Activated CD8-positive, alpha-beta T cell treated with anti-CD3 and anti-CD28 coated beads, Interleukin-2, amount 10 ng/mL, durations not matched to agents 7 days and 5 days (primary cell): ENCODE measurements around the gene DBN1. TPM values are rescaled to one million over a fixed set of nuclear protein-coding genes. Genes with fewer than 3 reads are reported as not detected.

Experiments used
- ATAC-seq: fragments of 150-1000 bp; cut with Tn5 transposase; one replicate; pipeline ENCODE4 v1.10.0; 2021; ENCODE audit warnings: moderate library complexity
- CTCF ChIA-PET: fragments of 350-600 bp; sonication (Branson Sonifier 250); formaldehyde crosslinking; loops from one replicate; lab custom pipeline; 2021; ENCODE audit warnings: antibody characterized with exemption; lab: Charles Lee
- POLR2A ChIA-PET: fragments of 350-600 bp; sonication (Branson Sonifier 250); formaldehyde crosslinking; loops from one replicate; lab custom pipeline; 2021; ENCODE audit warnings: antibody characterized with exemption; lab: Charles Lee
- DNase-seq: peaks from one replicate; pipeline ENCODE4 v3.0.0-alpha.2; 2020
- H3K27ac Mint-ChIP-seq: one replicate; pipeline ENCODE4 v1.8.0; 2021; ENCODE audit warnings: mild to moderate bottlenecking, mixed read lengths
- H3K27me3 Mint-ChIP-seq: one replicate; pipeline ENCODE4 v1.8.0; 2021; ENCODE audit warnings: low read depth, mixed read lengths
- H3K36me3 Mint-ChIP-seq: one replicate; pipeline ENCODE4 v1.8.0; 2021; ENCODE audit warnings: low read depth, mixed read lengths
- H3K4me1 Mint-ChIP-seq: one replicate; pipeline ENCODE4 v1.8.0; 2021; ENCODE audit warnings: low read depth, mixed read lengths
- H3K4me3 Mint-ChIP-seq: one replicate; pipeline ENCODE4 v1.8.0; 2021; ENCODE audit warnings: mild to moderate bottlenecking, mixed read lengths
- H3K9me3 Mint-ChIP-seq: one replicate; pipeline ENCODE4 v1.8.0; 2022; ENCODE audit warnings: mixed read lengths; ENCODE audit not compliant: insufficient read depth
- total RNA-seq, 2 experiments: library from RNA; stranded (reverse); gene quantifications; one replicate each; pipeline ENCODE4 v1.2.3, GENCODE V29; 2021

Gene DBN1
- total RNA-seq, 2 experiments from 2014 or later = 92.9 to 104 TPM

- ATAC-seq (no peak), DNase-seq (no peak)
- H3K9me3 Mint-ChIP-seq = no peaks in the 10 kb centered on the region
- H3K27me3 Mint-ChIP-seq = peaks cover 18% of the 10 kb centered on the region
- H3K4me3 Mint-ChIP-seq = peak overlapping the region; percentile 71
- H3K36me3 Mint-ChIP-seq = peaks cover 16% of the 10 kb centered on the region
- peak overlapping the region; percentile 49 for H3K27ac Mint-ChIP-seq
- ChIA-PET POLR2A (interaction anchor here (1.0 to 1.7 kb wide), 5 partner anchors 12 to 25 kb away, joined by 3 to 7 read pairs (median 4); no protein-coding TSS in a partner anchor), CTCF (interaction anchor here (1.1 to 6.2 kb wide), 11 partner anchors 9 to 187 kb away, joined by 3 to 97 read pairs (median 11); partner anchors contain the start of gene DBN1)
- peaks cover 57% of the 10 kb centered on the region for H3K4me1 Mint-ChIP-seq
Measured at GRCh38 chr5:177496727-177497291, 23.4 kb upstream of the DBN1 start.

- peak overlapping the region; percentile 49 for H3K27ac Mint-ChIP-seq
- peaks cover 18% of the 10 kb centered on the region for H3K36me3 Mint-ChIP-seq
- ChIA-PET POLR2A (interaction anchor here (0.7 to 1.5 kb wide), 4 partner anchors 12 to 23 kb away, joined by 3 to 5 read pairs (median 3); no protein-coding TSS in a partner anchor), CTCF (interaction anchor here (1.1 to 4.4 kb wide), 10 partner anchors 8 to 186 kb away, joined by 3 to 19 read pairs (median 6); no protein-coding TSS in a partner anchor)
- ATAC-seq (no peak), DNase-seq (peak; percentile 28)
- peak overlapping the region; percentile 71 for H3K4me3 Mint-ChIP-seq
- H3K9me3 Mint-ChIP-seq = no peaks in the 10 kb centered on the region
- peaks cover 18% of the 10 kb centered on the region for H3K27me3 Mint-ChIP-seq
- peaks cover 57% of the 10 kb centered on the region for H3K4me1 Mint-ChIP-seq
Measured at GRCh38 chr5:177496070-177496726, 22.8 kb upstream of the DBN1 start.

GRCh38 chr5:177495243-177496060 lies 22.0 kb upstream of the DBN1 start:
- peaks cover 56% of the 10 kb centered on the region for H3K4me1 Mint-ChIP-seq
- no peaks in the 10 kb centered on the region for H3K9me3 Mint-ChIP-seq
- peak overlapping the region; percentile 39 for H3K27ac Mint-ChIP-seq
- H3K27me3 Mint-ChIP-seq = peaks cover 18% of the 10 kb centered on the region
- CTCF ChIA-PET = interaction anchor here (1.2 to 4.4 kb wide), 8 partner anchors 17 to 105 kb away, joined by 3 to 19 read pairs (median 6); no protein-coding TSS in a partner anchor
- H3K36me3 Mint-ChIP-seq = peaks cover 23% of the 10 kb centered on the region
- ATAC-seq (no peak), DNase-seq (peak; percentile 34)
- H3K4me3 Mint-ChIP-seq = peak overlapping the region; percentile 71
- POLR2A ChIA-PET = interaction anchor here (0.7 to 1.9 kb wide), 3 partner anchors 10 to 22 kb away, joined by 3 to 5 read pairs (median 3); no protein-coding TSS in a partner anchor

GRCh38 chr5:177494346-177495195 lies 21.1 kb upstream of the DBN1 start:
- ChIA-PET POLR2A (interaction anchor here (1.9 to 2.9 kb wide), 2 partner anchors 9 to 16 kb away, joined by 5 to 12 read pairs; no protein-coding TSS in a partner anchor), CTCF (interaction anchor here (1.3 to 4.4 kb wide), 9 partner anchors 14 to 185 kb away, joined by 3 to 19 read pairs (median 6); no protein-coding TSS in a partner anchor)
- Mint-ChIP-seq H3K36me3 (peaks cover 24% of the 10 kb centered on the region), H3K27ac (peak overlapping the region; percentile 84), H3K4me1 (peaks cover 54% of the 10 kb centered on the region), H3K27me3 (peaks cover 14% of the 10 kb centered on the region), H3K4me3 (no peak overlapping the region), H3K9me3 (no peaks in the 10 kb centered on the region)
- ATAC-seq (no peak), DNase-seq (no peak)

GRCh38 chr5:177493795-177494345 lies 20.4 kb upstream of the DBN1 start:
- DNase-seq (no peak), ATAC-seq (no peak)
- Mint-ChIP-seq H3K4me1 (peaks cover 53% of the 10 kb centered on the region), H3K36me3 (peaks cover 24% of the 10 kb centered on the region), H3K27me3 (peaks cover 11% of the 10 kb centered on the region), H3K4me3 (no peak overlapping the region), H3K9me3 (no peaks in the 10 kb centered on the region), H3K27ac (peak overlapping the region; percentile 84)
- POLR2A ChIA-PET = interaction anchor here (1.2 to 2.9 kb wide), 3 partner anchors 9 to 67 kb away, joined by 3 to 12 read pairs (median 5); no protein-coding TSS in a partner anchor
- CTCF ChIA-PET = interaction anchor here (1.3 to 4.4 kb wide), 8 partner anchors 15 to 184 kb away, joined by 3 to 19 read pairs (median 7); no protein-coding TSS in a partner anchor

GRCh38 chr5:177492841-177493240 lies 19.4 kb upstream of the DBN1 start:
- ChIA-PET POLR2A (interaction anchor here (0.8 to 2.9 kb wide), 4 partner anchors 15 to 66 kb away, joined by 3 to 12 read pairs (median 3); no protein-coding TSS in a partner anchor), CTCF (interaction anchor here (0.6 to 4.4 kb wide), 9 partner anchors 9 to 103 kb away, joined by 3 to 19 read pairs (median 7); no protein-coding TSS in a partner anchor)
- Mint-ChIP-seq H3K36me3 (peaks cover 28% of the 10 kb centered on the region), H3K27me3 (peaks cover 1% of the 10 kb centered on the region), H3K9me3 (no peaks in the 10 kb centered on the region), H3K27ac (peak overlapping the region; percentile 18), H3K4me1 (peaks cover 43% of the 10 kb centered on the region), H3K4me3 (no peak overlapping the region)
- no peak for DNase-seq
- ATAC-seq = no peak

GRCh38 chr5:177491983-177492746 lies 18.7 kb upstream of the DBN1 start:
- Mint-ChIP-seq H3K27ac (no peak overlapping the region), H3K27me3 (no peaks in the 10 kb centered on the region), H3K9me3 (no peaks in the 10 kb centered on the region), H3K4me1 (peaks cover 41% of the 10 kb centered on the region), H3K36me3 (peaks cover 33% of the 10 kb centered on the region), H3K4me3 (no peak overlapping the region)
- ATAC-seq (no peak), DNase-seq (no peak)
- ChIA-PET CTCF (interaction anchor here (0.6 to 4.4 kb wide), 9 partner anchors 9 to 102 kb away, joined by 3 to 19 read pairs (median 7); no protein-coding TSS in a partner anchor), POLR2A (interaction anchor here (0.8 to 2.9 kb wide), 3 partner anchors 14 to 32 kb away, joined by 3 to 12 read pairs (median 3); no protein-coding TSS in a partner anchor)

- Mint-ChIP-seq H3K27me3 (no peaks in the 10 kb centered on the region), H3K4me1 (peaks cover 41% of the 10 kb centered on the region), H3K27ac (no peak overlapping the region), H3K9me3 (no peaks in the 10 kb centered on the region), H3K4me3 (no peak overlapping the region), H3K36me3 (peaks cover 34% of the 10 kb centered on the region)
- no peak for ATAC-seq
- CTCF ChIA-PET = interaction anchor here (0.6 to 2.0 kb wide), 3 partner anchors 10 to 36 kb away, joined by 3 to 7 read pairs (median 3); no protein-coding TSS in a partner anchor
- POLR2A ChIA-PET = no interaction called here
- no peak for DNase-seq
Measured at GRCh38 chr5:177491429-177491945, 18.1 kb upstream of the DBN1 start.

- Mint-ChIP-seq H3K4me3 (no peak overlapping the region), H3K27me3 (no peaks in the 10 kb centered on the region), H3K9me3 (no peaks in the 10 kb centered on the region), H3K4me1 (peaks cover 36% of the 10 kb centered on the region), H3K36me3 (peaks cover 38% of the 10 kb centered on the region), H3K27ac (no peak overlapping the region)
- ATAC-seq = no peak
- ChIA-PET POLR2A (no interaction called here), CTCF (interaction anchor here (0.6 to 0.9 kb wide), 2 partner anchors 13 to 36 kb away, joined by 3 read pairs; no protein-coding TSS in a partner anchor)
- DNase-seq = no peak
Measured at GRCh38 chr5:177490992-177491391, 17.6 kb upstream of the DBN1 start.
